Transverse colon (tissue), 4 donors: ENCODE measurements around the gene SYCP2. TPM values are rescaled to one million over a fixed set of nuclear protein-coding genes. Genes with fewer than 3 reads are reported as not detected.

Experiments used
- DNase-seq: peaks from one replicate; pipeline ENCODE4 v3.0.0-alpha.2; 2019
- H3K27ac ChIP-seq, 4 donors: fragments of 200-600 bp; sonication (generic); 2 replicates each; pipeline ENCODE4 v1.5.1; 2016 to 2018; ENCODE audit warnings: inconsistent platforms in 4 of 4
- H3K27me3 ChIP-seq: fragments of 200-600 bp; sonication (generic); 2 replicates; pipeline ENCODE4 v1.5.1; 2017; ENCODE audit warnings: inconsistent platforms
- H3K36me3 ChIP-seq, 4 donors: fragments of 200-600 bp; sonication (generic); 2 replicates each; pipeline ENCODE4 v1.5.1; 2017 to 2019; ENCODE audit warnings: inconsistent platforms in 4 of 4
- H3K4me1 ChIP-seq, 4 donors: fragments of 200-600 bp; sonication (generic); 2 replicates each; pipeline ENCODE4 v1.5.1; 2017 to 2020; ENCODE audit warnings: inconsistent platforms in 4 of 4
- H3K4me3 ChIP-seq, 4 donors: fragments of 200-600 bp; sonication (generic); 1 replicate in 1 of 4; 2 replicates in 3 of 4; pipeline versions ENCODE4 v1.5.1 to v1.6.1; 2017 to 2019; ENCODE audit warnings: inconsistent platforms in 4 of 4
- H3K9me3 ChIP-seq, 2 donors: fragments of 200-600 bp; sonication (generic); 2 replicates each; pipeline ENCODE4 v1.5.1; 2017 to 2019; ENCODE audit warnings: inconsistent platforms in 2 of 2
- CTCF ChIP-seq, 5 experiments: fragments of 200-600 bp in 3 of 5; fragments of 450-650 bp in 2 of 5; sonication (generic) in 3 of 5; IDR thresholded peaks; 1 replicate in 2 of 5; 2 replicates in 3 of 5; pipeline ENCODE4 v1.5.1; 2016 to 2017; ENCODE audit warnings: antibody characterized with exemption in 5 of 5, inconsistent platforms in 3 of 5, mild to moderate bottlenecking in 2 of 5, moderate library complexity in 1 of 5
- EP300 ChIP-seq: sonication (generic); formaldehyde crosslinking; IDR thresholded peaks from one replicate; pipeline ENCODE4 v1.6.1; 2017; ENCODE audit warnings: antibody characterized with exemption, low read depth
- POLR2A ChIP-seq: fragments of 450-650 bp; IDR thresholded peaks from one replicate; pipeline ENCODE4 v1.6.1; 2016; ENCODE audit warnings: antibody characterized with exemption, mild to moderate bottlenecking, moderate library complexity
- POLR2AphosphoS5 ChIP-seq, 3 donors: sonication (generic); formaldehyde crosslinking; IDR thresholded peaks; one replicate each; pipeline ENCODE4 v1.6.1; 2016; ENCODE audit warnings: antibody characterized with exemption in 3 of 3
- WGBS, 2 donors: methylation state at CpG; one replicate each; pipeline ENCODE4 v1.1.5; 2018; ENCODE audit warnings: low coverage in 1 of 2; 5-methylcytosine and 5-hydroxymethylcytosine counted together
- in situ Hi-C, 4 donors: fragments of 200-750 bp; cut with MboI; loops; one replicate each; pipeline versions ENCODE4 v1.15.0 to v1.15.1; 2017; ENCODE audit warnings: low sequenced_read_pairs in 3 of 4, low pct_ligation_motif_present in 1 of 4, low pct_unique_long_range_greater_than_20kb in 1 of 4
- intact Hi-C: fragments of 100-400 bp; cut with DNase I; formaldehyde crosslinking; loops from one replicate; pipeline ENCODE4 v1.15.1; 2023; ENCODE audit warnings: low total_unique reads
- total RNA-seq, 4 donors: library from RNA; depleted of rRNA; stranded (reverse); fragments of >200 nt; gene quantifications; one replicate each; pipeline ENCODE4 v1.1.0, GENCODE V29; 2016

The SYCP2 gene
- total RNA-seq, 4 donors from 2014 or later = 0.82 to 1.1 TPM; not detected in 2

GRCh38 chr20:59823491-59824259, 109.8 kb downstream of the SYCP2 start:
- H3K27ac ChIP-seq = no peak overlapping the region
- no peaks in the 10 kb centered on the region for H3K36me3 ChIP-seq
- no peaks in the 10 kb centered on the region for H3K9me3 ChIP-seq
- H3K4me1 ChIP-seq = peaks cover 8 to 22% (median 9%) of the 10 kb centered on the region in 4 donors
- TF ChIP-seq POLR2AphosphoS5 (IDR thresholded peaks at IDR 0.05) (no peak), CTCF (IDR thresholded peaks at IDR 0.05) (no peak), POLR2A (no peak), EP300 (no peak)
- intact Hi-C loops = no loop called here
- WGBS, 2 donors = 71% methylated on average over 1 to 8 of the region's 8 CpGs
- no peak overlapping the region for H3K4me3 ChIP-seq
- in situ Hi-C loops = no loop called here
- DNase-seq = no peak
- no peaks in the 10 kb centered on the region for H3K27me3 ChIP-seq

- TF ChIP-seq POLR2AphosphoS5 (IDR thresholded peaks at IDR 0.05) (no peak), EP300 (no peak), CTCF (IDR thresholded peaks at IDR 0.05) (no peak), POLR2A (no peak)
- Histone ChIP-seq H3K4me3 (no peak overlapping the region), H3K36me3 (no peaks in the 10 kb centered on the region), H3K27ac (no peak overlapping the region), H3K4me1 (peaks cover 8 to 22% (median 9%) of the 10 kb centered on the region in 4 donors), H3K27me3 (no peaks in the 10 kb centered on the region), H3K9me3 (no peaks in the 10 kb centered on the region)
- no peak for DNase-seq
- intact Hi-C loops (no loop called here), in situ Hi-C loops (no loop called here)
- WGBS, 2 donors = 89% methylated on average over 9 of the region's 9 CpGs; no CpG with 5 or more reads in 1 of the 2 donors
Observed at GRCh38 chr20:59823030-59823423, 110.4 kb downstream of the SYCP2 start.

GRCh38 chr20:59822291-59823029, 111.0 kb downstream of the SYCP2 start:
- Histone ChIP-seq H3K27me3 (no peaks in the 10 kb centered on the region), H3K4me3 (no peak overlapping the region), H3K9me3 (no peaks in the 10 kb centered on the region), H3K27ac (no peak overlapping the region), H3K36me3 (no peaks in the 10 kb centered on the region), H3K4me1 (peaks cover 6 to 18% (median 8%) of the 10 kb centered on the region in 4 donors)
- intact Hi-C loops (no loop called here), in situ Hi-C loops (no loop called here)
- no peak for DNase-seq
- 86% methylated on average over 20 of the region's 21 CpGs; no CpG with 5 or more reads in 1 of the 2 donors for WGBS, 2 donors
- no peak for TF ChIP-seq CTCF (IDR thresholded peaks at IDR 0.05)
- no peak for TF ChIP-seq POLR2AphosphoS5 (IDR thresholded peaks at IDR 0.05)
- TF ChIP-seq POLR2A = no peak
- no peak for TF ChIP-seq EP300

- DNase-seq = no peak
- WGBS, 2 donors = 64 to 85% methylated on average over 3 to 10 of the region's 19 CpGs
- TF ChIP-seq POLR2A (no peak), POLR2AphosphoS5 (IDR thresholded peaks at IDR 0.05) (no peak), CTCF (IDR thresholded peaks at IDR 0.05) (no peak), EP300 (no peak)
Observed at GRCh38 chr20:59821788-59822187, 111.6 kb downstream of the SYCP2 start.

More at GRCh38 chr20:59821788-59822187, 111.6 kb downstream of the SYCP2 start:
- Histone ChIP-seq H3K27ac (no peak overlapping the region), H3K4me3 (no peak overlapping the region), H3K27me3 (no peaks in the 10 kb centered on the region), H3K9me3 (no peaks in the 10 kb centered on the region), H3K36me3 (no peaks in the 10 kb centered on the region), H3K4me1 (peaks cover 0 to 11% (median 5%) of the 10 kb centered on the region in 4 donors)
- intact Hi-C loops (no loop called here), in situ Hi-C loops (no loop called here)
